Measurements from ENCODE around the gene PRKD1. TPM values are rescaled to one million over a fixed set of nuclear protein-coding genes. Genes with fewer than 3 reads are reported as not detected.

Gene PRKD1
- total and polyA plus RNA-seq, 10 of the 15 experiments (the other 5 are each of a cell fraction or from before 2014, with no cell fraction given) = 0.02 to 0.56 TPM; not detected in 8

GRCh38 chr14:29741909-29742401 is 185.7 kb downstream of the PRKD1 start:
- H3K4me2 ChIP-seq (ENCODE audit: control insufficient read depth, insufficient read depth) = no peak overlapping the region
- H3K79me2 ChIP-seq (ENCODE audit: control insufficient read depth, insufficient read depth, low read length) = no peaks in the 10 kb centered on the region
- POLR2A ChIA-PET = no interaction called here
- H3K9ac ChIP-seq (ENCODE audit: control insufficient read depth, insufficient read depth, low read length) = no peak overlapping the region
- H3K4me3 ChIP-seq = no peak overlapping the region
- in situ Hi-C loops (cut with MboI) = no loop called here
- no peaks in the 10 kb centered on the region for H3K9me3 ChIP-seq (replicated peaks; ENCODE audit: control insufficient read depth, insufficient read depth, low read length)
- no TSS peak for BruUV-seq (replicated peaks)
- 24% methylated on average over 5 of the region's 5 CpGs for WGBS (ENCODE audit: insufficient coverage, insufficient replicate concordance, low lambda C conversion rate, missing lambda C conversion rate)
- H3K27ac ChIP-seq (ENCODE audit: control insufficient read depth, insufficient read depth) = no peak overlapping the region
- RAD21 ChIA-PET (ENCODE audit: unreplicated experiment) = no interaction called here
- TF ChIP-seq RCOR1 (conservative IDR thresholded peaks at IDR 0.05; ENCODE audit: low read depth, low read length) (no peak), NFXL1 (IDR thresholded peaks at IDR 0.05; ENCODE audit: borderline replicate concordance) (no peak), FOS (IDR thresholded peaks at IDR 0.05; ENCODE audit: borderline replicate concordance, extremely low read depth, insufficient read length) (no peak), ZNF24 (IDR thresholded peaks at IDR 0.05) (no peak), CREB1 (IDR thresholded peaks at IDR 0.05; ENCODE audit: low read depth) (no peak), SREBF2 (IDR thresholded peaks at IDR 0.05; ENCODE audit: low read length) (no peak)
- CTCF ChIA-PET = no interaction called here
- no peaks in the 10 kb centered on the region for H3K27me3 ChIP-seq (replicated peaks in 1 of 2; ENCODE audit: control insufficient read depth in 2 of 2, insufficient read depth in 2 of 2, low read length in 1 of 2)
- DNase-seq (ENCODE audit: low read depth, low spot score) (no peak), ATAC-seq (no peak), FAIRE-seq (no peak)
- SMC1A ChIA-PET (ENCODE audit: uncharacterized antibody, unreplicated experiment) = no interaction called here
- H3K36me3 ChIP-seq (ENCODE audit: control insufficient read depth in 2 of 2, insufficient read depth in 2 of 2, low read length in 1 of 2) = no peaks in the 10 kb centered on the region
- H3K4me1 ChIP-seq (ENCODE audit: control insufficient read depth, insufficient read depth, low read length) = no peaks in the 10 kb centered on the region
- H2AFZ ChIP-seq (ENCODE audit: control insufficient read depth, low read depth, low read length) = no peak overlapping the region
- no peaks in the 10 kb centered on the region for H4K20me1 ChIP-seq (ENCODE audit: control insufficient read depth, insufficient read depth)
- intact Hi-C loops (cut with micrococcal nuclease; ENCODE audit: unreplicated experiment) = no loop called here

GRCh38 chr14:29740491-29740890 is 187.2 kb downstream of the PRKD1 start:
- DNase-seq (ENCODE audit: low read depth, low spot score) (no peak), ATAC-seq (no peak), FAIRE-seq (no peak)
- Histone ChIP-seq H3K4me1 (ENCODE audit: control insufficient read depth, insufficient read depth, low read length) (no peaks in the 10 kb centered on the region), H3K27ac (ENCODE audit: control insufficient read depth, insufficient read depth) (no peak overlapping the region), H3K9me3 (replicated peaks; ENCODE audit: control insufficient read depth, insufficient read depth, low read length) (no peaks in the 10 kb centered on the region), H3K4me3 (no peak overlapping the region), H4K20me1 (ENCODE audit: control insufficient read depth, insufficient read depth) (no peaks in the 10 kb centered on the region), H3K79me2 (ENCODE audit: control insufficient read depth, insufficient read depth, low read length) (no peaks in the 10 kb centered on the region), H3K9ac (ENCODE audit: control insufficient read depth, insufficient read depth, low read length) (no peak overlapping the region), H3K36me3 (ENCODE audit: control insufficient read depth in 2 of 2, insufficient read depth in 2 of 2, low read length in 1 of 2) (no peaks in the 10 kb centered on the region), H3K4me2 (ENCODE audit: control insufficient read depth, insufficient read depth) (no peak overlapping the region), H3K27me3 (replicated peaks in 1 of 2; ENCODE audit: control insufficient read depth in 2 of 2, insufficient read depth in 2 of 2, low read length in 1 of 2) (no peaks in the 10 kb centered on the region), H2AFZ (ENCODE audit: control insufficient read depth, low read depth, low read length) (no peak overlapping the region)
- TF ChIP-seq ELK1 (IDR thresholded peaks at IDR 0.05; ENCODE audit: low read depth, low read length) (no peak), REST (IDR thresholded peaks at IDR 0.05; ENCODE audit: low read depth, low read length) (no peak), KLF5 (IDR thresholded peaks at IDR 0.05; ENCODE audit: partially characterized antibody) (no peak), WRNIP1 (IDR thresholded peaks at IDR 0.05; ENCODE audit: borderline replicate concordance, low read depth, low read length) (no peak)
- POLR2A ChIA-PET = no interaction called here
- CTCF ChIA-PET = no interaction called here
- SMC1A ChIA-PET (ENCODE audit: uncharacterized antibody, unreplicated experiment) = no interaction called here
- in situ Hi-C loops (cut with MboI) (no loop called here), intact Hi-C loops (cut with micrococcal nuclease; ENCODE audit: unreplicated experiment) (no loop called here)
- RAD21 ChIA-PET (ENCODE audit: unreplicated experiment) = no interaction called here
- no TSS peak for BruUV-seq (replicated peaks)
